Bronchial epithelial cell (primary cell): Measurements from ENCODE around the gene ACOT2. TPM values are rescaled to one million over a fixed set of nuclear protein-coding genes. Genes with fewer than 3 reads are reported as not detected.

Experiments
- DNase-seq: peaks from one replicate; pipeline ENCODE4 v3.0.0-alpha.2; 2010; ENCODE audit warnings: low read depth
- FAIRE-seq: peaks from 2 replicates; lab custom pipeline; 2011; peaks lifted over from hg19 to GRCh38; lab: Jason Lieb, UNC
- H3K27me3 ChIP-seq: 2 replicates; pipeline ENCODE4 v1.5.1; 2011; ENCODE audit warnings: low read length; ENCODE audit not compliant: control insufficient read depth, insufficient read depth
- H3K36me3 ChIP-seq: 2 replicates; pipeline ENCODE4 v1.5.1; 2011; ENCODE audit warnings: low read length; ENCODE audit not compliant: control insufficient read depth, insufficient read depth
- H3K4me3 ChIP-seq: 2 replicates; pipeline ENCODE4 v1.5.1; 2011; ENCODE audit warnings: mild to moderate bottlenecking, low read depth, low read length, control low read depth
- total RNA-seq: library from RNA; depleted of rRNA; stranded (reverse); fragments of >200 nt; gene quantifications from 2 replicates; pipeline ENCODE4 v1.2.1, GENCODE V29; 2014
- TF ChIP-seq, protein P1 (sequence below): IDR thresholded peaks from 2 replicates; pipeline ENCODE4 v1.5.1; 2011; ENCODE audit warnings: mild to moderate bottlenecking, moderate library complexity, low read length, control low read depth, inconsistent platforms; ENCODE audit not compliant: insufficient read depth, severe bottlenecking

Gene ACOT2
- total RNA-seq, 1 donor from 2014 or later = 9.7 TPM

DNA sequence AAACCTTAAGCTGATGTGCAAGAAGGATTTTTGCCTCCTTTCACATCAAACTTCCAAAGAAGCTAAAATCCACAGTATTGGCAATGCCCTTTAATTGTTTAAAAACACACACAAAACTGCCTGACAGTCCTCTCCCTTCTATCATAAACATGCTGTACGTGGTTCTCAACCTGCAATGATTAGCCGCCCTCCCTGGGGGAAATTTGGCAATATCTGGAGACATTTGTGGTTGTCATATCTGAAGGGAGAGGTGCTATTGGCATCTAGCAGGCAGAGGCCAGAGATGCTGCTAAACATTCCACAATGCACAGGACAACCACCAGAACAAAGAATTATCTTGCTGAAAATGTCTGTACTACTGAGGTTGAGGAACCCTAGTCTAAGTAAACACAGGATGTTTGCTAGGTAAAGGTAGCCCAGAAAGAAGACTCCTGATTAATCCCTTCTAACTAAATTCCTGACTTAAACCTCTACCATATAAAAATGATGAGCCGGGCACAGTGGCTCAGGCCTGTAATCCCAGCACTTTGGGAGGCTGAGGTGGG lies 44.5 kb downstream of the ACOT2 start:
- no peak for DNase-seq
- FAIRE-seq = no peak
- no peak overlapping the region for H3K4me3 ChIP-seq
- H3K36me3 ChIP-seq = no peaks in the 10 kb centered on the region
- TF ChIP-seq, protein P1, sequence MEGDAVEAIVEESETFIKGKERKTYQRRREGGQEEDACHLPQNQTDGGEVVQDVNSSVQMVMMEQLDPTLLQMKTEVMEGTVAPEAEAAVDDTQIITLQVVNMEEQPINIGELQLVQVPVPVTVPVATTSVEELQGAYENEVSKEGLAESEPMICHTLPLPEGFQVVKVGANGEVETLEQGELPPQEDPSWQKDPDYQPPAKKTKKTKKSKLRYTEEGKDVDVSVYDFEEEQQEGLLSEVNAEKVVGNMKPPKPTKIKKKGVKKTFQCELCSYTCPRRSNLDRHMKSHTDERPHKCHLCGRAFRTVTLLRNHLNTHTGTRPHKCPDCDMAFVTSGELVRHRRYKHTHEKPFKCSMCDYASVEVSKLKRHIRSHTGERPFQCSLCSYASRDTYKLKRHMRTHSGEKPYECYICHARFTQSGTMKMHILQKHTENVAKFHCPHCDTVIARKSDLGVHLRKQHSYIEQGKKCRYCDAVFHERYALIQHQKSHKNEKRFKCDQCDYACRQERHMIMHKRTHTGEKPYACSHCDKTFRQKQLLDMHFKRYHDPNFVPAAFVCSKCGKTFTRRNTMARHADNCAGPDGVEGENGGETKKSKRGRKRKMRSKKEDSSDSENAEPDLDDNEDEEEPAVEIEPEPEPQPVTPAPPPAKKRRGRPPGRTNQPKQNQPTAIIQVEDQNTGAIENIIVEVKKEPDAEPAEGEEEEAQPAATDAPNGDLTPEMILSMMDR = no peak
- no peaks in the 10 kb centered on the region for H3K27me3 ChIP-seq

DNA sequence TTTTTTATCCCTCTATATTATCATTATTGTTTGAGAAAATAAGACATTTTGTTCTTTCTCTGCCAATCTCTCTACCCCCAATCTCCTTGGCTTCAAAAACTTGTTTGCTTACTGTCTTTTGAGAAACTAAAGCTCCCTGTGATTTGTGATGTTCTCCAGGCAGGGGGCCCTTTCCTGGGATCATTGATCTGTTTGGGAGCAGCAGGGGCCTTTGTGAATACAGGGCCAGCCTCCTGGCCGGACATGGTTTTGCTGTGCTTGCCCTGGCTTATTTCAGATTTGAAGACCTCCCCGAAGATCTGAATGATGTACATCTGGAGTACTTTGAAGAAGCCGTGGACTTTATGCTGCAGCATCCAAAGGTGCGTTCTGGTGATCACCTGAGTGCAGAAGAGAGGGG lies 47.8 kb downstream of the ACOT2 start:
- Histone ChIP-seq H3K4me3 (no peak overlapping the region), H3K36me3 (no peaks in the 10 kb centered on the region), H3K27me3 (no peaks in the 10 kb centered on the region)
- no peak for DNase-seq
- no peak for FAIRE-seq
- TF ChIP-seq, protein P1 = no peak

DNA sequence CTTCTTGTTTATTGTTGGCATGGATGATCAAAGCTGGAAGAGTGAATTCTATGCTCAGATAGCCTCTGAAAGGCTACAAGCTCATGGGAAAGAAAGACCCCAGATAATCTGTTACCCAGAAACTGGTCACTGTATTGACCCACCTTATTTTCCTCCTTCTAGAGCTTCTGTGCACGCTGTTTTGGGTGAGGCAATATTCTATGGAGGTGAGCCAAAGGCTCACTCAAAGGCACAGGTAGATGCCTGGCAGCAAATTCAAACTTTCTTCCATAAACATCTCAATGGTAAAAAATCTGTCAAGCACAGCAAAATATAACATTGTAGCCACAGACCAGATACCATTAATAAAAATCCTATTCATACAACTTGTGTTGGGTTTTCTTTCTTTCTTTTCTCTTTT lies 50.5 kb downstream of the ACOT2 start:
- FAIRE-seq = no peak
- no peak for DNase-seq
- no peaks in the 10 kb centered on the region for H3K36me3 ChIP-seq
- TF ChIP-seq, protein P1 = no peak
- no peaks in the 10 kb centered on the region for H3K27me3 ChIP-seq
- no peak overlapping the region for H3K4me3 ChIP-seq

DNA sequence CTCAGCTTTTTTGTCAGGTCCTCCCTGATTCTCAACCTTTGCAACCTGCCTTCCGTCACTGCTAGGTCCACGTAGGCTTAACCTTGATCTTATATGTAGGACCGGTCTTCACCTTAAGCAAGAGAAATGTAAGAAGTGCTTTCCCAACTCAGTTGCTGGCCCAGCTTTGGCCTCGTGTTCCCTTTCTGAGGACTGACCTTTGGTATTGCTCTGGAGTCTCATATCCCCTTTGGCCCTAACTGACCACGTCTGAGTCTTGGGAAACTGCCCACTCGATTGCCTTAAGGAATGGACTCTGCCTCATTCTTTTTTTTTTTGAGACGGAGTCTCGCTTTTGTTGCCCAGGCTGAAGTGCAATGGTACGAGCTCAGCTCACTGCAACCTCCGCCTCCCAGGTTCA lies 51.3 kb downstream of the ACOT2 start:
- Histone ChIP-seq H3K4me3 (no peak overlapping the region), H3K36me3 (no peaks in the 10 kb centered on the region), H3K27me3 (no peaks in the 10 kb centered on the region)
- TF ChIP-seq, protein P1 = no peak
- no peak for DNase-seq
- FAIRE-seq = peak; percentile 18

DNA sequence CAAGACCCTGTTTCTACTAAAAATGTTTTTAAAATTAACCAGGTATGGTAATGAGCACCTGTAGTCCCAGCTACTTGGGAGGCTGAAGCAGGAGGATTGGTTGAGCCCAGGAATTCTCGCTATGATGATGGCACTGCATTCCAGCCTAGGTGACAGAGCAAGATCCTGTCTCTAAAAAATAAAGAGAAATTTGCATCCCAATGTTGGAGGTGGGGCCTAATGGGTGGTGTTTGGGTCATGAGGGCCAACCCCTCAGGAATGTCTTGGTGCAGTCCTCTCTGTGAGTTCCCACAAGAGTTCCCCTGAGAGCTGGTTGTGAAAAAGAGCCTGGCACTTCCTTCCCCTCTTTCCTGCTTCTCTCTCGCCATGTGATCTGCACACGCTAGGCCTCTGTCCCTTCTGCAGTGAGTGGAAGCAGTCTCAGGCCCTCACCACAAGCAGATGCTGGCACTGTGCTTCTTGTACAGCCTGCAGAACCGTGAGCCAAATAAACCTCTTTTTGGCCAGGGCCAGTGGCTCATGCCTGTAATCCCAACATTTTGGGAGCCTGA lies 54.6 kb downstream of the ACOT2 start:
- TF ChIP-seq, protein P1 = no peak
- Histone ChIP-seq H3K36me3 (no peaks in the 10 kb centered on the region), H3K4me3 (no peak overlapping the region), H3K27me3 (no peaks in the 10 kb centered on the region)
- DNase-seq = no peak
- no peak for FAIRE-seq

Other genes with a start within 250 kb of the ACOT2 start
- 18.2 and 27.7 TPM in 2 replicates for gene NUMB, start 110.7 kb upstream of the ACOT2 start, total RNA-seq
- gene RIOX1, start 78.3 kb upstream of the ACOT2 start, total RNA-seq = 16.1 and 25.8 TPM in 2 replicates
- gene ACOT1, start 32.1 kb upstream of the ACOT2 start, total RNA-seq = 0.64 and 1.1 TPM in 2 replicates
- under 0.01 TPM in 1 of 2 replicates, not detected in the other for gene HEATR4, start 10.3 kb upstream of the ACOT2 start, total RNA-seq
- gene ACOT4, start 22.7 kb downstream of the ACOT2 start, total RNA-seq = 0.26 TPM in 2 replicates
- gene ACOT6, start 43.3 kb downstream of the ACOT2 start, total RNA-seq = not detected in 2 replicates
- 5.8 and 9.9 TPM in 2 replicates for gene DNAL1, start 75.8 kb downstream of the ACOT2 start, total RNA-seq
- gene PNMA1, start 145.2 kb downstream of the ACOT2 start, total RNA-seq = 10.5 and 13.1 TPM in 2 replicates